Peyer's patch (tissue), 4 donors: ENCODE measurements around the gene OR1K1. TPM values are rescaled to one million over a fixed set of nuclear protein-coding genes. Genes with fewer than 3 reads are reported as not detected.
"Not testable (repeated sequence)": the region's sequence is repeated elsewhere in the genome, so short reads cannot be mapped to it uniquely, and the experiment has no call there.

Experiments
- DNase-seq, 3 donors: peaks; one replicate each; pipeline ENCODE4 v3.0.0-alpha.2; 2017 to 2019
- H3K27ac ChIP-seq, 4 donors: fragments of 200-600 bp; sonication (generic); one replicate each; pipeline ENCODE4 v1.5.1; 2016 to 2019
- H3K27me3 ChIP-seq, 2 donors: fragments of 200-600 bp; sonication (generic); one replicate each; pipeline ENCODE4 v1.5.1; 2019
- H3K36me3 ChIP-seq, 3 donors: fragments of 200-600 bp; sonication (generic); one replicate each; pipeline ENCODE4 v1.5.1; 2016 to 2019
- H3K4me1 ChIP-seq, 4 donors: fragments of 200-600 bp; sonication (generic); one replicate each; pipeline ENCODE4 v1.5.1; 2016 to 2019
- H3K4me3 ChIP-seq, 4 donors: fragments of 200-600 bp; sonication (generic); 1 replicate in 3 of 4; 2 replicates in 1 of 4; pipeline ENCODE4 v1.5.1; 2016 to 2019; ENCODE audit warnings: mild to moderate bottlenecking in 1 of 4
- H3K9me3 ChIP-seq, 4 donors: fragments of 200-600 bp; sonication (generic); one replicate each; pipeline ENCODE4 v1.5.1; 2016 to 2019; ENCODE audit warnings: mild to moderate bottlenecking in 1 of 4
- POLR2A ChIP-seq, 2 donors: fragments of 450-650 bp; IDR thresholded peaks; one replicate each; pipeline ENCODE4 v1.5.1; 2017; ENCODE audit warnings: antibody characterized with exemption in 2 of 2, mild to moderate bottlenecking in 2 of 2, moderate library complexity in 2 of 2
- total RNA-seq, 4 donors: library from RNA; depleted of rRNA; stranded (reverse); fragments of >200 nt; gene quantifications; one replicate each; pipeline ENCODE4 v1.1.0, GENCODE V29; 2016
- TF ChIP-seq, protein P1 (sequence below), 6 experiments: fragments of 450-650 bp in 4 of 6; fragments of 200-600 bp in 2 of 6; sonication (generic) in 1 of 6; IDR thresholded peaks; one replicate each; pipeline ENCODE4 v1.5.1; 2017 to 2019; ENCODE audit warnings: antibody characterized with exemption in 6 of 6, mild to moderate bottlenecking in 3 of 6, moderate library complexity in 1 of 6

OR1K1 gene
- total RNA-seq, 4 donors from 2014 or later = not detected

DNA sequence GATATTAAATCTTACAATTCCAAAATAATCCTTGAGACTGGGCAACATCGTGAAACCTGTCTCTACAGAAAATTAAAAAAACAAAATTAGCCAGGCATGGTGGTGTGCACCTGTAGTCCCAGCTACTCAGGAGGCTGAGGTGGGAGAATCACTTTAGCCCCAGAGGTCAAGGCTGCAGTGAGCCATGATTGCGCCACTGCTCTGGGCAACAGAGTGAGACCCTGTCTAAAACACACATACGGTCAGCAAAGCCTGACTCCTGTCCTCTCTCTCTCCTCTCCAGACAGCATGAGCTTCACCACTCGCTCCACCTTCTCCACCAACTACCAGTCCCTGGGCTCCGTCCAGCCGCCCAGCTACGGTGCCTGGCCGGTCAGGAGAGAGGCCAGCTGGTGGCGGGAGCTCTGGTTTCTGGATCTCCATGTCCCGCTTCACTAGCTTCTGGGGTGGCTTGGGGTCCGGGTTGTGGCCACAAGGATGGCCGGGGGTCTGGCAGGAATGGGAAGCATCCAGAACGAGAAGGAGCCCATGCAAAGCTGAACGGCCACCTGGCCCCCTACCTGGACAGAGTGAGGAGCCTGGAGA lies 37.4 kb downstream of the OR1K1 start:
- TF ChIP-seq, protein P1, sequence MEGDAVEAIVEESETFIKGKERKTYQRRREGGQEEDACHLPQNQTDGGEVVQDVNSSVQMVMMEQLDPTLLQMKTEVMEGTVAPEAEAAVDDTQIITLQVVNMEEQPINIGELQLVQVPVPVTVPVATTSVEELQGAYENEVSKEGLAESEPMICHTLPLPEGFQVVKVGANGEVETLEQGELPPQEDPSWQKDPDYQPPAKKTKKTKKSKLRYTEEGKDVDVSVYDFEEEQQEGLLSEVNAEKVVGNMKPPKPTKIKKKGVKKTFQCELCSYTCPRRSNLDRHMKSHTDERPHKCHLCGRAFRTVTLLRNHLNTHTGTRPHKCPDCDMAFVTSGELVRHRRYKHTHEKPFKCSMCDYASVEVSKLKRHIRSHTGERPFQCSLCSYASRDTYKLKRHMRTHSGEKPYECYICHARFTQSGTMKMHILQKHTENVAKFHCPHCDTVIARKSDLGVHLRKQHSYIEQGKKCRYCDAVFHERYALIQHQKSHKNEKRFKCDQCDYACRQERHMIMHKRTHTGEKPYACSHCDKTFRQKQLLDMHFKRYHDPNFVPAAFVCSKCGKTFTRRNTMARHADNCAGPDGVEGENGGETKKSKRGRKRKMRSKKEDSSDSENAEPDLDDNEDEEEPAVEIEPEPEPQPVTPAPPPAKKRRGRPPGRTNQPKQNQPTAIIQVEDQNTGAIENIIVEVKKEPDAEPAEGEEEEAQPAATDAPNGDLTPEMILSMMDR (IDR thresholded peaks at IDR 0.05) = no peak
- TF ChIP-seq POLR2A (IDR thresholded peaks at IDR 0.05) = no peak
- Histone ChIP-seq H3K9me3 (no peaks in the 10 kb centered on the region), H3K36me3 (no peaks in the 10 kb centered on the region), H3K27me3 (no peaks in the 10 kb centered on the region), H3K4me1 (no peaks in the 10 kb centered on the region), H3K27ac (no peak overlapping the region), H3K4me3 (no peak overlapping the region)
- no peak for DNase-seq

DNA sequence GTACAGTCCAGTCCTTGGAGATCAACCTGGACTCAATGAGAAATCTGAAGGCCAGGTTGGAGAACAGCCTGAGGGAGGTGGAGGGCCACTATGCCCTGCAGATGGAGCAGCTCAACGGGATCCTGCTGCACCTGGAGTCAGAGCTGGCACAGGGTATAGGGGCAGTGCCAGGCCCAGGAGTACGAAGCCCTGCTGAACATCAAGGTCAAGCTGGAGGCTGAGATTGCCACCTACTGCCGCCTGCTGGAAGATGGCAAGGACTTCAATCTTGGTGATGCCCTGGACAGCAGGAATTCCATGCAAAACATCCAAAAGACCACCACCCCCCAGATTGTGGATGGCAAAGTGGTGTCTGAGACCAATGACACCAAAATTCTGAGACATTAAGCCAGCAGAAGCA lies 38.5 kb downstream of the OR1K1 start:
- H3K36me3 ChIP-seq, H3K27ac ChIP-seq, H3K4me1 ChIP-seq, H3K9me3 ChIP-seq, DNase-seq, H3K4me3 ChIP-seq, H3K27me3 ChIP-seq: not testable (repeated sequence)

DNA sequence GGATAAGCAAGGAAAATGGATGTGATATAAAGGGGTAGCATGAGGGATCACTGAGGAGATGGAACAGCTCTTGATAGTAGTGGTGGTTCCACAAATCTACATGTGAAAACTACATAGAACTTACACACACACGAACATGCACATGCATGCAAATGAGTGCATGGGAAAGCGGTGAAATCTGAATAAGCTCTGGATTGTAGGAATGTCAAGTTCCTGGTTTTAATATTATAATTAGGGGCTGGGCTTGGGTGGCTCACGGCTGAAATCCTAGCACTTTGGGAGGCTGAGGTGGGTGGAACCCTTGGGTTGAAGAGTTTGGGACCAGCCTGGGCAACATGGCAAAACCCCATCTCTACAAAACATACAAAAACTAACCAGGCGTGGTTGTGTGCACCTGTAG lies 41.6 kb downstream of the OR1K1 start:
- Histone ChIP-seq H3K27ac (no peak overlapping the region), H3K4me3 (no peak overlapping the region), H3K27me3 (no peaks in the 10 kb centered on the region), H3K4me1 (no peaks in the 10 kb centered on the region), H3K36me3 (peaks cover 0 to under 1% (median 0%) of the 10 kb centered on the region in 3 donors), H3K9me3 (no peaks in the 10 kb centered on the region)
- no peak for DNase-seq
- TF ChIP-seq, protein P1 (IDR thresholded peaks at IDR 0.05) = no peak
- no peak for TF ChIP-seq POLR2A (IDR thresholded peaks at IDR 0.05)

DNA sequence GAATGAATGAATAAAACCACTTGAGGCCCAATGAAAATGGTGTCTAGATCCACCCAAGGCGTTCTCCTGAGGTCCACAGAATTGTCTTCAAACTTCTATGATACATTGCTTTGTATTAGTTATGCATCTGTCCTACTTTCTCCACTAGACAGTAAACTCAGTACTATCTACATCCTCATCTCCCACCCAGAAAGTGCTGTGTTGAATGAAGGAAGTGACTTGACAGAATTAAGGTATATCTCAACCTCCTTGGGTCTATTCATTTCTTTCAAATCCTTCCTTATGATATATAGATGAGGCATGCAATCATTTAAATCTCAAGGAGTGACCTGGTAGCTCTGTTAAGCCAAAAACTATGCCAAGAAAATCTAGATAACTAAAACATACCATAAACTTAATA lies 44.2 kb downstream of the OR1K1 start:
- Histone ChIP-seq H3K27ac (no peak overlapping the region), H3K36me3 (peaks cover 0 to 26% (median 0%) of the 10 kb centered on the region in 3 donors), H3K27me3 (no peaks in the 10 kb centered on the region), H3K9me3 (no peaks in the 10 kb centered on the region), H3K4me1 (no peaks in the 10 kb centered on the region), H3K4me3 (no peak overlapping the region)
- no peak for TF ChIP-seq POLR2A (IDR thresholded peaks at IDR 0.05)
- TF ChIP-seq, protein P1 (IDR thresholded peaks at IDR 0.05) = no peak
- DNase-seq = no peak

DNA sequence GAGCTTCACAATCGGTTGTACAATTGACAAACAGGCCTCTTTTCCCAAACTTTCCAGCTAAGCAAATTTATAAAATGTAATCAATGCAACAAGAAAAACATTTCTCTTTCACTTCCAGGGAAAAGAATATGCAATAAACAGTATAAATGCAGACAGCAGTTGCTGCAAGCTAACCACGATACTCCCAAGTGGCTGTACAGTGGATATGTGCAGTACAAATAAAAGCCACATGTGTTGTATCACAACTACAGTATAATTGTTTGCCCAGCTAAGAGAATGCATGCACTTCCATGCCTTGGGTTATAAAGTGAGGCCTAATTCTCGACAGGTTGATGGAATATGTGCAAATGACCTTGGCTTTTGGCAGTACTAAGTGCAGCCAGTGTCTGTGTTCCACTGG lies 45.2 kb downstream of the OR1K1 start:
- DNase-seq = no peak
- TF ChIP-seq, protein P1 (IDR thresholded peaks at IDR 0.05) = no peak
- H3K27me3 ChIP-seq = no peaks in the 10 kb centered on the region
- no peaks in the 10 kb centered on the region for H3K4me1 ChIP-seq
- no peaks in the 10 kb centered on the region for H3K9me3 ChIP-seq
- peaks cover 0 to 36% (median 0%) of the 10 kb centered on the region in 3 donors for H3K36me3 ChIP-seq
- no peak overlapping the region for H3K27ac ChIP-seq
- no peak overlapping the region for H3K4me3 ChIP-seq

DNA sequence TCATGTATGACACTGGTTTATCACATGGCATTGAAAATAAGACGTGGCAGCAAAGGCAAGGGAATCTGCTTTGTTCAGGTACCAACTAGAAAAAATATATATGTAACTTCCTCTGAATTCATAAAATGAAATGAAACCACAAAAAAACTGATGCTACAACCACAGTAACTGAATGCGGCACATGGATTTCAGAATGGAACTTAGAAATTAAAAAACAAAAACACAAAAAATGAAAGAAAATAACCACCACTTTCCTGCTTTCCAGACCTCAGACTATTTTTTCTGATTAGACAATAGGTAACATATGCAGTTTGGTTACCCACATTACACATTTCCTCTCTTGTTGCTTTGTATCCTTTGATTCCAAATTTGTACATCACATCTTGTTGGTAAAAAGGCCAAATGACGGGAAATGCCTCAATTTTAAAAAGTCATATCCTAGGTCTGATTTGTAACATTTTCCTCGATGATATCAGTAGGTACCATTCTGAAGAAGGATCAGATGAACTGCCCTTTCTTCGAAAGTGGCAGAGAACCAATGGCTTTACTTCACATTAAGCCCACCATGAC lies 46.5 kb downstream of the OR1K1 start:
- H3K4me1 ChIP-seq = no peaks in the 10 kb centered on the region
- no peak for DNase-seq
- H3K9me3 ChIP-seq = no peaks in the 10 kb centered on the region
- H3K27ac ChIP-seq = no peak overlapping the region
- H3K27me3 ChIP-seq = no peaks in the 10 kb centered on the region
- peaks cover 0 to 50% (median 0%) of the 10 kb centered on the region in 3 donors for H3K36me3 ChIP-seq
- H3K4me3 ChIP-seq = no peak overlapping the region
- TF ChIP-seq, protein P1 (IDR thresholded peaks at IDR 0.05) = no peak
- TF ChIP-seq POLR2A (IDR thresholded peaks at IDR 0.05) = no peak
